GM21515 (cell line): ENCODE measurements around the gene SLX4IP.
A peak's percentile ranks its signal among the peaks of the same experiment; 100 is the strongest.

ENCODE experiments used
- ATAC-seq: cut with Tn5 transposase; IDR thresholded peaks from one replicate; pipeline ENCODE4 v1.9.1; 2021; ENCODE audit not compliant: unreplicated experiment

Gene SLX4IP

GRCh38 chr20:10644458-10645204 is 209.5 kb downstream of the SLX4IP start:
- ATAC-seq = peak; percentile 62

- no peak for ATAC-seq
Observed at GRCh38 chr20:10645205-10645570, 210.1 kb downstream of the SLX4IP start.

GRCh38 chr20:10646006-10646405 is 210.9 kb downstream of the SLX4IP start:
- ATAC-seq = no peak

- no peak for ATAC-seq
Observed at GRCh38 chr20:10646886-10647420, 211.8 kb downstream of the SLX4IP start.

- no peak for ATAC-seq
Observed at GRCh38 chr20:10647471-10647870, 212.4 kb downstream of the SLX4IP start.

GRCh38 chr20:10647909-10648308 is 212.8 kb downstream of the SLX4IP start:
- ATAC-seq = no peak

GRCh38 chr20:10648651-10649050 is 213.5 kb downstream of the SLX4IP start:
- no peak for ATAC-seq

- ATAC-seq = no peak
Observed at GRCh38 chr20:10649080-10649796, 214.1 kb downstream of the SLX4IP start.

- ATAC-seq = no peak
Observed at GRCh38 chr20:10649797-10650160, 214.7 kb downstream of the SLX4IP start.

- no peak for ATAC-seq
Observed at GRCh38 chr20:10651227-10651990, 216.3 kb downstream of the SLX4IP start.

- no peak for ATAC-seq
Observed at GRCh38 chr20:10652185-10652584, 217.1 kb downstream of the SLX4IP start.

- no peak for ATAC-seq
Observed at GRCh38 chr20:10652660-10653261, 217.7 kb downstream of the SLX4IP start.

- ATAC-seq = no peak
Observed at GRCh38 chr20:10653599-10654249, 218.6 kb downstream of the SLX4IP start.

GRCh38 chr20:10654250-10654610 is 219.1 kb downstream of the SLX4IP start:
- no peak for ATAC-seq

- peak; percentile 68 for ATAC-seq
Observed at GRCh38 chr20:10654630-10655029, 219.5 kb downstream of the SLX4IP start.

- no peak for ATAC-seq
Observed at GRCh38 chr20:10655720-10656669, 220.9 kb downstream of the SLX4IP start.

GRCh38 chr20:10657453-10657852 is 222.3 kb downstream of the SLX4IP start:
- ATAC-seq = no peak

GRCh38 chr20:10658051-10658823 is 223.1 kb downstream of the SLX4IP start:
- ATAC-seq = no peak
